ENCODE results near the gene HSD11B1. TPM values are rescaled to one million over a fixed set of nuclear protein-coding genes. Genes with fewer than 3 reads are reported as not detected.

HSD11B1 gene
- polyA plus RNA-seq, 1 donor (not counting 4 experiments of a cell fraction or from before 2014, with no cell fraction given): 2.7 TPM

- TF ChIP-seq CTCF (optimal IDR thresholded peaks at IDR 0.05 in 1 of 3, IDR thresholded peaks at IDR 0.05 in 1 of 3, conservative IDR thresholded peaks at IDR 0.05 in 1 of 3; ENCODE audit: extremely low read depth in 1 of 3, insufficient read depth in 2 of 3, low read length in 3 of 3): no peak
- TF ChIP-seq EZH2 (IDR thresholded peaks at IDR 0.05; ENCODE audit: low read length): no peak
- no peak overlapping the region for H3K4me3 ChIP-seq (ENCODE audit: control insufficient read depth in 2 of 3, extremely low read depth in 1 of 3, insufficient read depth in 2 of 3, low read depth in 1 of 3, low read length in 3 of 3)
- no peaks in the 10 kb centered on the region for H3K79me2 ChIP-seq (ENCODE audit: control insufficient read depth, insufficient read depth, low read length)
- no peaks in the 10 kb centered on the region for H3K9me1 ChIP-seq (ENCODE audit: control insufficient read depth, extremely low read depth, insufficient read depth, low read length)
- H3K9me3 ChIP-seq (ENCODE audit: control insufficient read depth, low read depth, low read length): no peaks in the 10 kb centered on the region
- H3K4me1 ChIP-seq (ENCODE audit: control insufficient read depth, extremely low read depth, insufficient read depth, low read length): peaks cover 38% of the 10 kb centered on the region
- peak overlapping the region; percentile 11 for H3K27ac ChIP-seq (ENCODE audit: control insufficient read depth, insufficient read depth, low read length)
- H3K9ac ChIP-seq (ENCODE audit: control insufficient read depth, extremely low read depth, insufficient read depth, low read length): no peak overlapping the region
- no peaks in the 10 kb centered on the region for H3K36me3 ChIP-seq (ENCODE audit: control insufficient read depth in 2 of 2, extremely low read depth in 1 of 2, insufficient read depth in 2 of 2, low read length in 2 of 2)
- peaks cover 5% of the 10 kb centered on the region for H3K27me3 ChIP-seq (ENCODE audit: control insufficient read depth, extremely low read depth, insufficient read depth, low read length)
- DNase-seq (ENCODE audit: low read depth, low spot score) (no peak), FAIRE-seq (peak; percentile 94)
- dilution Hi-C loops (cut with MboI; ENCODE audit: extremely low pct_ligation_motif_present, low sequenced_read_pairs): no loop called here
- H2AFZ ChIP-seq (ENCODE audit: control insufficient read depth, low read length): no peak overlapping the region
- H4K20me1 ChIP-seq (ENCODE audit: control insufficient read depth, extremely low read depth, insufficient read depth, low read length): no peaks in the 10 kb centered on the region
- H3K4me2 ChIP-seq (ENCODE audit: control insufficient read depth, extremely low read depth, insufficient read depth, low read depth, low read length): peak overlapping the region; percentile 57
These were observed 31.7 kb upstream of the HSD11B1 start for GRCh38 chr1:209672705-209673630.

- Histone ChIP-seq H3K36me3 (ENCODE audit: control insufficient read depth in 2 of 2, extremely low read depth in 1 of 2, insufficient read depth in 2 of 2, low read length in 2 of 2) (no peaks in the 10 kb centered on the region), H3K9me1 (ENCODE audit: control insufficient read depth, extremely low read depth, insufficient read depth, low read length) (no peaks in the 10 kb centered on the region), H3K4me1 (ENCODE audit: control insufficient read depth, extremely low read depth, insufficient read depth, low read length) (peaks cover 38% of the 10 kb centered on the region), H3K9ac (ENCODE audit: control insufficient read depth, extremely low read depth, insufficient read depth, low read length) (no peak overlapping the region), H3K4me3 (ENCODE audit: control insufficient read depth in 2 of 3, extremely low read depth in 1 of 3, insufficient read depth in 2 of 3, low read depth in 1 of 3, low read length in 3 of 3) (no peak overlapping the region), H4K20me1 (ENCODE audit: control insufficient read depth, extremely low read depth, insufficient read depth, low read length) (no peaks in the 10 kb centered on the region), H3K79me2 (ENCODE audit: control insufficient read depth, insufficient read depth, low read length) (no peaks in the 10 kb centered on the region), H3K4me2 (ENCODE audit: control insufficient read depth, extremely low read depth, insufficient read depth, low read depth, low read length) (peak overlapping the region; percentile 57), H3K9me3 (ENCODE audit: control insufficient read depth, low read depth, low read length) (no peaks in the 10 kb centered on the region), H3K27me3 (ENCODE audit: control insufficient read depth, extremely low read depth, insufficient read depth, low read length) (peaks cover 5% of the 10 kb centered on the region), H2AFZ (ENCODE audit: control insufficient read depth, low read length) (no peak overlapping the region), H3K27ac (ENCODE audit: control insufficient read depth, insufficient read depth, low read length) (peak overlapping the region; percentile 10)
- DNase-seq (ENCODE audit: low read depth, low spot score) (no peak), FAIRE-seq (no peak)
- dilution Hi-C loops (cut with MboI; ENCODE audit: extremely low pct_ligation_motif_present, low sequenced_read_pairs): no loop called here
- no peak for TF ChIP-seq CTCF (optimal IDR thresholded peaks at IDR 0.05 in 1 of 3, IDR thresholded peaks at IDR 0.05 in 1 of 3, conservative IDR thresholded peaks at IDR 0.05 in 1 of 3; ENCODE audit: extremely low read depth in 1 of 3, insufficient read depth in 2 of 3, low read length in 3 of 3)
These were observed 30.8 kb upstream of the HSD11B1 start for GRCh38 chr1:209673631-209674417.
